SJSA1 (cell line): ENCODE measurements around the gene ETV7. TPM values are rescaled to one million over a fixed set of nuclear protein-coding genes. Genes with fewer than 3 reads are reported as not detected.

ENCODE experiments used
- DNase-seq, 2 experiments: peaks; one replicate each; pipeline ENCODE4 v3.0.0-alpha.2; 2015 to 2020; ENCODE audit warnings: low spot score in 2 of 2, low read depth in 1 of 2
- H3K27ac ChIP-seq: fragments of 250-450 bp; sonication (Bioruptor Pico); 2 replicates; pipeline ENCODE4 v1.5.1; 2020; ENCODE audit warnings: mild to moderate bottlenecking, moderate library complexity
- H3K27me3 ChIP-seq: fragments of 250-450 bp; sonication (Bioruptor Pico); replicated peaks from 2 replicates; pipeline ENCODE4 v1.5.1; 2020; ENCODE audit warnings: mild to moderate bottlenecking, moderate library complexity
- H3K36me3 ChIP-seq: fragments of 250-450 bp; sonication (Bioruptor Pico); 2 replicates; pipeline ENCODE4 v1.5.1; 2020; ENCODE audit warnings: mild to moderate bottlenecking
- H3K4me1 ChIP-seq: fragments of 250-450 bp; sonication (Bioruptor Pico); replicated peaks from 2 replicates; pipeline ENCODE4 v1.6.1; 2021; ENCODE audit warnings: mild to moderate bottlenecking
- H3K4me3 ChIP-seq: fragments of 250-450 bp; sonication (Bioruptor Pico); 2 replicates; pipeline ENCODE4 v1.5.1; 2020; ENCODE audit warnings: mild to moderate bottlenecking
- H3K9me3 ChIP-seq: fragments of 250-450 bp; sonication (Bioruptor Pico); replicated peaks from 2 replicates; pipeline ENCODE4 v1.5.1; 2020; ENCODE audit warnings: mild to moderate bottlenecking
- total RNA-seq: library from RNA; depleted of rRNA; stranded (reverse); fragments of >200 nt; shearing (Covaris generic); gene quantifications from 2 replicates; pipeline ENCODE4 v1.2.3, GENCODE V29; 2014

ETV7 gene
- total RNA-seq, 1 experiment from 2014 or later = 2.0 TPM

DNA sequence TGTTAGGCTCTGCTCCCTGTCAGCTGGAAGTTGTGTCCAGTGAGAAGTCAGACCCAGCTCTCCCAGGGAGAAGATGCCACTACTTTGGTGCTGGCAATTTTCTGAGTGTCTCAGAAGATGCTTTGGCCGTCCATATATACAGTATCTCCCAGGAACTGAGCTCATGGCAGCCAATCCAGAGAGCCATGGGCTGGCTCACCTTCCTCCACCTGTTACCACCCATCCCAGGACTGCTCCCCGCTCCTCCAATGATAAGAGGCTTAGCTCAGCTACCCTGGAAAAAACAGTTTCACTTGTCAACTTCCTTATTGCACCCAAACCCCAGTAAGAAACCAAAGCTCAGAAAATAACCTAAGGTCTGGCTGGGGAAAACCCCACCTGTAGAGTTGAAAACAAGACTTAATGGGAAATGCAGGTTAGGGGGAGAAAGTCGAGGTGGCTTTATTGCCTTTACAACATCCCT, 50.7 kb downstream of the ETV7 start, which contains the start of gene BNIP5:
Gene BNIP5, minus strand, starts transcription at position 110 of the 463 bp plus-strand sequence. CDS start 6,198 bp downstream, outside the sequence.
- H3K36me3 ChIP-seq = no peaks in the 10 kb centered on the region
- no peak for DNase-seq
- no peaks in the 10 kb centered on the region for H3K9me3 ChIP-seq
- H3K27me3 ChIP-seq = 0 out of 2 replicates have a peak, but pooled peaks cover 14% of the 10 kb centered on the region
- no peak within 1 kb of the TSS for H3K27ac ChIP-seq
- H3K4me3 ChIP-seq = no peak within 1 kb of the TSS
- no peaks in the 10 kb centered on the region for H3K4me1 ChIP-seq

- Histone ChIP-seq H3K27ac (no peak overlapping the region), H3K4me1 (no peaks in the 10 kb centered on the region), H3K36me3 (no peaks in the 10 kb centered on the region), H3K4me3 (no peak overlapping the region), H3K27me3 (0 out of 2 replicates have a peak, but pooled peaks cover 14% of the 10 kb centered on the region), H3K9me3 (no peaks in the 10 kb centered on the region)
- no peak for DNase-seq
These were observed 51.2 kb downstream of the ETV7 start for GRCh38 chr6:36336208-36336710.

- Histone ChIP-seq H3K36me3 (no peaks in the 10 kb centered on the region), H3K9me3 (no peaks in the 10 kb centered on the region), H3K27ac (no peak overlapping the region), H3K27me3 (0 out of 2 replicates have a peak, but pooled peaks cover 14% of the 10 kb centered on the region), H3K4me1 (no peaks in the 10 kb centered on the region), H3K4me3 (no peak overlapping the region)
- DNase-seq = no peak
These were observed 51.8 kb downstream of the ETV7 start for GRCh38 chr6:36335465-36336207.

DNA sequence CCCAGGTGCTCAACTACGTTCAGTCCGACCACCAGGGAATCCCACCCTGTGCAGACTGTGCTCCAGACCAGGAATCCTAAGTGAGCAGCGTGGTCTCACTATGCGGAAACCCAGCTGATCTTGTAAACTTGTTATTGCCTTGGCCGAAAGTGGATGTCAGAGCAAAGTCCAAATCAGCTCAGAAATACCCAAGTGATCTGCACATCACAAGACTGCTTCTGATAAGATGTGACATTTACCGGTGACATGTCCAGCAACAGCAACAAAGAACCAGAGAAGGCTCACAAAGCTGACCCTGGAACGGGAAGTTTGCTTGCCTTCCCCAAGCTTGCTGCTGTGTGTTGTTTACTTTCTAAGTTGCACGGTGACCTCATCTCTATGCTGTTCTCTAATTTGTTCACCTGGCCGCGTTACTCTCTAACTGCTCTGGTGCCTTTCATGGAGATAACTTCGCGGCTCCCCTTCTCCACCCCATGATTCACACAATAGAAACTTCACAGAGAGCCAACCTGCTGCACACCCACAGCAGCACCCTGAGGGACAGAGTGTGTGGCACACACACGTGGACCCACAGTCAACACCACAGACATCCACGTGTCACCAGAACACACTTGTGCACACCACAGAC, 52.5 kb downstream of the ETV7 start:
- Histone ChIP-seq H3K4me1 (no peaks in the 10 kb centered on the region), H3K27ac (no peak overlapping the region), H3K27me3 (0 out of 2 replicates have a peak, but pooled peaks cover 14% of the 10 kb centered on the region), H3K36me3 (no peaks in the 10 kb centered on the region), H3K4me3 (no peak overlapping the region), H3K9me3 (no peaks in the 10 kb centered on the region)
- no peak for DNase-seq

DNA sequence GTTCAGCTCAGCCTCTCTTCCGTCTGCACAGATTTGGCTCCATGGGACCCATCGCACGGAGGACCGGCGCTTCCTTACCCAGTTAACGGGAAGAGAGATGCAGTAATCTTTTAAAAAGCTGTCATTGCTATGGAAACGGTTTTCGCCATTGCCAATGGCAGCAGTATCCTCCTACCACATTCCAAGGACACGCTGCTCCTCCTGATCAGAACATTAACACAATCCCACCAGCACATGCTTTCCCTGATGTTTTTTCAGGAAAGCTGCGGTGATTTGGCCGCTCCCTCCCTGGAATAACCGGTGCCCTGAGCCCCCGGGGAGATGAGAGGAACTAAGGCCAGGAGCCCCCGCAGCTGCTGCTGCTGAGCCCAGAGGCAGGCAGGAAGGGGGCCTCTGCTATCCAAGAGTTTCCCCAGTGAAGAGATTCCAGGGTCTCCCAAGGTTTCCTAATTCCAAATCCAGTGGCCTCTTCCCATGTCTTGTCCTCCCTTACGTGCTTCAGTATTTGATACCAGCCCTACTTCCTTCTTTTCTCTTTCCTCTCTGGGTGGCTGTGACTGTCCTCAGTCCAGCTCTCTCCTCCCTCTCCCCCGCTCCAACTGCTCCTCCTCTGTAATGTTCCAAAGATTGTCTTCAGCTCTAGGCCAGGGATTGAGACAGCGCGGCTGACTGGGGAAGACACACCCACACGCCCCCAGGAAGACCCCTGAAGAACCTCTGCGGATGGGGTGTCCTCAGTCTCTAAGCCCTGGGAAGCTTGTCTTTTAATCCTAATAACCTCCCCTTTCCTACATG, 53.3 kb downstream of the ETV7 start:
- H3K4me1 ChIP-seq = no peaks in the 10 kb centered on the region
- H3K27me3 ChIP-seq = 0 out of 2 replicates have a peak, but pooled peaks cover 14% of the 10 kb centered on the region
- H3K27ac ChIP-seq = no peak overlapping the region
- H3K4me3 ChIP-seq = no peak overlapping the region
- no peaks in the 10 kb centered on the region for H3K36me3 ChIP-seq
- H3K9me3 ChIP-seq = no peaks in the 10 kb centered on the region
- DNase-seq = no peak

GRCh38 chr6:36333171-36333895, 54.1 kb downstream of the ETV7 start:
- Histone ChIP-seq H3K27ac (no peak overlapping the region), H3K4me1 (no peaks in the 10 kb centered on the region), H3K4me3 (no peak overlapping the region), H3K36me3 (no peaks in the 10 kb centered on the region), H3K9me3 (no peaks in the 10 kb centered on the region), H3K27me3 (0 out of 2 replicates have a peak, but pooled peaks cover 14% of the 10 kb centered on the region)
- DNase-seq = no peak

- no peak overlapping the region for H3K27ac ChIP-seq
- H3K36me3 ChIP-seq = no peaks in the 10 kb centered on the region
- no peaks in the 10 kb centered on the region for H3K9me3 ChIP-seq
- no peak for DNase-seq
- peaks cover 3% of the 10 kb centered on the region; the same call in 1 of the 2 replicates for H3K4me1 ChIP-seq
- H3K4me3 ChIP-seq = no peak overlapping the region
- H3K27me3 ChIP-seq = 0 out of 2 replicates have a peak, but pooled peaks cover 9% of the 10 kb centered on the region
These were observed 56.1 kb downstream of the ETV7 start for GRCh38 chr6:36331381-36331780.

GRCh38 chr6:36330366-36330765, 57.1 kb downstream of the ETV7 start:
- Histone ChIP-seq H3K27me3 (0 out of 2 replicates have a peak, but pooled peaks cover 9% of the 10 kb centered on the region), H3K27ac (no peak overlapping the region), H3K9me3 (no peaks in the 10 kb centered on the region), H3K4me1 (peaks cover 3% of the 10 kb centered on the region; the same call in 1 of the 2 replicates), H3K4me3 (no peak overlapping the region), H3K36me3 (no peaks in the 10 kb centered on the region)
- no peak for DNase-seq

DNA sequence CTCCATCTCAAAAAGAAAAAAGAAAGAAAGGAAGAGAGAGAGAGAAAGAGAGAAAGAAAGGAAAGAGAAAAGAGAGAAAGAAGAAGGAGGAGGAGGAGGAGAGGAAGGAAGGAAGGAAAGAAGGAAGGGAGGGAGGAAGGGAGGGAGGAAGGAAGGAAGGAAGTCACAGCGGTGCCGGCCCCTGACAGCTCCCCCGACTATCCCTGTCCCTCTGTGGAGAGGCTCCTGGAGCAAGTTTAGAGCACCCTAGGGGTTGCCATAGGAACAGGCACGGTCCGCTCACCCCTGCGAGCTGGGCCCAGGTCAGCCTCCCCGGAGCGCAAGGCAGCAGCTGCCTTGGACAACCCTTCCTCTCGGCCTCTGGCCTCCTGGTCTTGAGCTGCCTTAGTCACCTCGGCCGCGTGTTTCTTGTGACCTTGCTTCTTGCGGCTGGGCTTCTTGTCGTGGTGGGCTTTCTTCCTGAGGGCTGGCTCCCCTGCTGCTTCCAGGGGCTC, 57.6 kb downstream of the ETV7 start:
- H3K9me3 ChIP-seq = no peaks in the 10 kb centered on the region
- 0 out of 2 replicates have a peak, but pooled peaks cover 6% of the 10 kb centered on the region for H3K27me3 ChIP-seq
- no peak overlapping the region for H3K27ac ChIP-seq
- H3K4me1 ChIP-seq = peaks cover 3% of the 10 kb centered on the region; the same call in 1 of the 2 replicates
- no peak for DNase-seq
- H3K4me3 ChIP-seq = no peak overlapping the region
- no peaks in the 10 kb centered on the region for H3K36me3 ChIP-seq

GRCh38 chr6:36328600-36328999, 58.9 kb downstream of the ETV7 start:
- DNase-seq = no peak
- peaks cover 3% of the 10 kb centered on the region; the same call in 1 of the 2 replicates for H3K4me1 ChIP-seq
- H3K4me3 ChIP-seq = no peak overlapping the region
- no peaks in the 10 kb centered on the region for H3K36me3 ChIP-seq
- no peak overlapping the region for H3K27ac ChIP-seq
- no peaks in the 10 kb centered on the region for H3K9me3 ChIP-seq
- H3K27me3 ChIP-seq = 0 out of 2 replicates have a peak, but pooled peaks cover 3% of the 10 kb centered on the region

DNA sequence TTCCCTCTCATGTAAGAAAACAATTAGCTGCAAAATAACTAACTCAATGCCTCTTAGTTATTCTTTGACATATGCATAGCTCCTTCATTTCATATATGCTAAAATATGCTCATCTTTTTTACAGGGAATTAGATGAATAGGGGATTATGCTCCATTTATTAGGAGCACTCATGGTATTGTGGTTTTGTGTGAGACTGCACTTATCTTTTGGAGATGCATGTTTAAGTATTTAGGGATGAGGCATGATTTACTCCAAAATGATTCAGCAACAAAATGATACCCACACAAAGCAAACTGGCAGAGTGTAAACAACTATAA, 59.6 kb downstream of the ETV7 start:
- Histone ChIP-seq H3K27ac (no peak overlapping the region), H3K27me3 (no peaks in the 10 kb centered on the region), H3K9me3 (no peaks in the 10 kb centered on the region), H3K4me3 (no peak overlapping the region), H3K4me1 (peaks cover 3% of the 10 kb centered on the region; the same call in 1 of the 2 replicates), H3K36me3 (no peaks in the 10 kb centered on the region)
- DNase-seq = no peak

GRCh38 chr6:36327226-36327918, 60.1 kb downstream of the ETV7 start:
- no peak for DNase-seq
- no peak overlapping the region for H3K27ac ChIP-seq
- H3K4me3 ChIP-seq = no peak overlapping the region
- no peaks in the 10 kb centered on the region for H3K36me3 ChIP-seq
- peaks cover 3% of the 10 kb centered on the region; the same call in 1 of the 2 replicates for H3K4me1 ChIP-seq
- no peaks in the 10 kb centered on the region for H3K27me3 ChIP-seq
- H3K9me3 ChIP-seq = no peaks in the 10 kb centered on the region
